GM12865 (cell line): ENCODE data around the gene CTRB1.

Experiments
- DNase-seq: peaks from one replicate; pipeline ENCODE4 v3.0.0; 2010; ENCODE audit warnings: low read depth
- H3K4me3 ChIP-seq: 2 replicates; pipeline ENCODE4 v1.5.1; 2011; ENCODE audit warnings: mild to moderate bottlenecking, low read depth, low read length, control low read depth
- TF ChIP-seq, protein P1 (sequence below): IDR thresholded peaks from 2 replicates; pipeline ENCODE4 v1.5.1; 2011; ENCODE audit warnings: low read length, control low read depth, low read depth, inconsistent platforms; ENCODE audit not compliant: insufficient read depth; ENCODE audit errors: missing control alignments

CTRB1 gene

GRCh38 chr16:75196836-75197235 lies 22.0 kb upstream of the CTRB1 start:
- no peak for DNase-seq
- no peak overlapping the region for H3K4me3 ChIP-seq
- TF ChIP-seq, protein P1, sequence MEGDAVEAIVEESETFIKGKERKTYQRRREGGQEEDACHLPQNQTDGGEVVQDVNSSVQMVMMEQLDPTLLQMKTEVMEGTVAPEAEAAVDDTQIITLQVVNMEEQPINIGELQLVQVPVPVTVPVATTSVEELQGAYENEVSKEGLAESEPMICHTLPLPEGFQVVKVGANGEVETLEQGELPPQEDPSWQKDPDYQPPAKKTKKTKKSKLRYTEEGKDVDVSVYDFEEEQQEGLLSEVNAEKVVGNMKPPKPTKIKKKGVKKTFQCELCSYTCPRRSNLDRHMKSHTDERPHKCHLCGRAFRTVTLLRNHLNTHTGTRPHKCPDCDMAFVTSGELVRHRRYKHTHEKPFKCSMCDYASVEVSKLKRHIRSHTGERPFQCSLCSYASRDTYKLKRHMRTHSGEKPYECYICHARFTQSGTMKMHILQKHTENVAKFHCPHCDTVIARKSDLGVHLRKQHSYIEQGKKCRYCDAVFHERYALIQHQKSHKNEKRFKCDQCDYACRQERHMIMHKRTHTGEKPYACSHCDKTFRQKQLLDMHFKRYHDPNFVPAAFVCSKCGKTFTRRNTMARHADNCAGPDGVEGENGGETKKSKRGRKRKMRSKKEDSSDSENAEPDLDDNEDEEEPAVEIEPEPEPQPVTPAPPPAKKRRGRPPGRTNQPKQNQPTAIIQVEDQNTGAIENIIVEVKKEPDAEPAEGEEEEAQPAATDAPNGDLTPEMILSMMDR: no peak

DNA sequence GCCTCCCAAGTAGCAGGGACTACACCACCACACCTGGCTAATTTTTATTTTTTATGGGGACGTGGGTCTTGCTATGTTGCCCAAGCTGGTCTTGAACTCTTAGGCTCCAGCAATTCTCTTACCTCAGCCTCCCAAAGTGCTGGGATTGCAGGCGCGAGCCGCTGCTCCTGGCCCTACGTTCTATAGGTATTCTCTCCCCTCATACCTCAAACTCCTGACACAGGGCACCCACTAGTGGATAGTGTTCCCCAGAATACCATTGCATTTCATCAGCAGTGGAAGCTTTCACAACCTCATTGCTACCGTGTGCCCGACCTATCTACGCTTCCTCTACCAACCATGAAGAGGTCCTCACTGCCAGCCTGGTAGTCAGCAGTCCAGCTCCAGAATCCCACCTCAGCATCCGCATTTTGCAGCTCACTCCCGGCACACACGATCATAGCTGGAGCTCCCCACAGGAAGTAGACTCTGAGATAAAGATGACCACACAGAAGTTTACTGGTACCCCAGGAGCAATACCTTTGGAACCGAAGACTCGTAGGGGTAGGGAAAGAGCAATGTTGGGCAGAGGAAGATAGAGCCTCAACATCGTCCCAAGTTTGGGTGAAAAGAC lies 21.2 kb upstream of the CTRB1 start:
- TF ChIP-seq, protein P1: no peak
- H3K4me3 ChIP-seq: no peak overlapping the region
- no peak for DNase-seq

DNA sequence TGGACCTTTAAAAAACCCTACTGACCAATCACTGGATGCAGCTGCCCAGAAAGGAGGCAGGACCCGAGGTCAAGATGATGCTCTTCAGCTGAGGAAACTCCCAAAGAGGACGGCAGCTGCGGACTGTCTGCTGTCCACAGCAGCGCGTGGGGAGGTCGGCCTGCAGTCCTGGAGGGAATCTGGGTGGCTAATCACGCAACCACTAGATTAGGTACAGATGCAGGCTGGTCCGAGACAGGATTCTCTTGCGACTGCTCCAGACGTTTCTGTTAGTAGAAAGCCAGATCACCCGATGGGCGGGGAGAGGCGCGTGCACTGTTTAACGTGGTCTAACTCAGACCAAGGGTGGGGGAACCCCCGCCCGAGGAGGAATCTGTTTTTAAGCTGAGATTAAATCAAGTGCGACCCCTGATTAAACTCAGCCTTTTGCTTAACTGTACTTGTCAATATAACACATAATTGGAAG lies 20.6 kb upstream of the CTRB1 start:
- no peak overlapping the region for H3K4me3 ChIP-seq
- no peak for DNase-seq
- TF ChIP-seq, protein P1: no peak

DNA sequence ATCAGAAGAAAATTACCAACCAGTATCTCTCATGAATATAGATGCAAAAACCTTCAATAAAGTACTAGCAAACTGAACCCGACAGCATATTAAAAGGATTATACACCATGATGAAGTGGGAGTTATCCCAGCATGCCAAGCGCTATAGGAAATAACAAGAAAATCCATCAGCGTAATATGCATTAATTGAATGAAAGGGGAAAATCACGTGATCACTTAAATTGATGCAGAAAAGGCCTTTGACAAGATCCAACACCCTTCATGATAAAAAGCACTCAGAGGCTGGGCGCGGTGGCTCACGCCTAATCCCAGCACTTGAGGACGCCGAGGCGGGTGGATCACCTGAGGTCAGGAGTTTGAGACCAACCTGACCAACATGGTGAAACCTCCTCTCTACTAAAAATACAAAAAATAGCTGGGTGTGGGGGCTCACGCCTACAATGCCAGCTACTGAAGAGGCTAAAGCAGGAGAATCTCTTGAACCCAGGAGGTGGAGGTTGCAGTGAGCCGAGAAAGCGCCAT lies 16.7 kb upstream of the CTRB1 start:
- TF ChIP-seq, protein P1: no peak
- H3K4me3 ChIP-seq: no peak overlapping the region
- no peak for DNase-seq

GRCh38 chr16:75203096-75203495 lies 15.7 kb upstream of the CTRB1 start:
- DNase-seq: no peak
- TF ChIP-seq, protein P1: no peak
- no peak overlapping the region for H3K4me3 ChIP-seq

- no peak for DNase-seq
- H3K4me3 ChIP-seq: no peak overlapping the region
- TF ChIP-seq, protein P1: no peak
These were observed 14.9 kb upstream of the CTRB1 start for GRCh38 chr16:75203667-75204409.
